HepG2 (cell line): ENCODE data around the gene DRD1. TPM values are rescaled to one million over a fixed set of nuclear protein-coding genes. Genes with fewer than 3 reads are reported as not detected.

Experiments
- ATAC-seq: fragments of 200-7000 bp; cut with Tn5 transposase; 3 replicates; pipeline ENCODE4 v1.9.1; 2020; ENCODE audit warnings: mild to moderate bottlenecking, moderate library complexity
- BruUV-seq: library from RNA; stranded (reverse); fragments of 400-500 nt; replicated peaks from 2 replicates; lab custom pipeline; 2021; lab: Mats Ljungman, UMichigan
- CTCF ChIA-PET: fragments of 300-600 bp; formaldehyde crosslinking; extraction: SDS; loops from one replicate; lab custom pipeline; 2021; ENCODE audit warnings: low total read pairs, inconsistent platforms, low intra/inter-chr PET ratio; lab: Yijun Ruan, JAX
- POLR2A ChIA-PET: fragments of 350-600 bp; sonication (Branson Sonifier 250); formaldehyde crosslinking; loops from one replicate; lab custom pipeline; 2020; ENCODE audit warnings: antibody characterized with exemption, inconsistent platforms; lab: Yijun Ruan, JAX
- DNase-seq: peaks from one replicate; pipeline ENCODE4 v3.0.0-alpha.2; 2015; ENCODE audit warnings: low spot score
- FAIRE-seq: peaks from 3 replicates; lab custom pipeline; 2011; peaks lifted over from hg19 to GRCh38; lab: Jason Lieb, UNC
- H2AFZ ChIP-seq: one replicate; pipeline ENCODE4 v1.6.1; 2011; ENCODE audit warnings: low read length, inconsistent platforms
- H3K27ac ChIP-seq: fragments of 300-600 bp; 3 replicates; pipeline ENCODE4 v1.8.0; 2011; ENCODE audit warnings: mixed run types, mild to moderate bottlenecking, mixed read lengths, low read length, inconsistent platforms; ENCODE audit not compliant: insufficient read depth; ENCODE audit errors: extremely low read length
- H3K27me3 ChIP-seq, 2 experiments: fragments of 200-600 bp in 1 of 2; 2 replicates in 1 of 2; 3 replicates in 1 of 2; pipeline versions ENCODE4 v1.6.0 to v1.8.0; 2011; ENCODE audit warnings: low read length in 2 of 2, mild to moderate bottlenecking in 2 of 2, moderate library complexity in 2 of 2, inconsistent platforms in 1 of 2; ENCODE audit not compliant: insufficient read depth in 2 of 2, control insufficient read depth in 1 of 2
- H3K36me3 ChIP-seq, 2 experiments: fragments of 200-600 bp in 1 of 2; replicated peaks in 1 of 2; 2 replicates in 1 of 2; 3 replicates in 1 of 2; pipeline versions ENCODE4 v1.5.1 to v1.8.0; 2011; ENCODE audit warnings: low read length in 2 of 2, inconsistent platforms in 1 of 2; ENCODE audit not compliant: insufficient read depth in 2 of 2, control insufficient read depth in 1 of 2
- H3K4me1 ChIP-seq: 2 replicates; pipeline ENCODE4 v1.5.1; 2012; ENCODE audit warnings: low read length, inconsistent platforms; ENCODE audit not compliant: insufficient read depth
- H3K4me2 ChIP-seq: 2 replicates; pipeline ENCODE4 v1.6.0; 2011; ENCODE audit warnings: low read depth, low read length, inconsistent platforms
- H3K4me3 ChIP-seq, 3 experiments: fragments of 200-600 bp in 1 of 3; sonication (generic), shearing (Covaris generic) in 1 of 3; replicated peaks in 1 of 3; 2 replicates each; pipeline ENCODE4 v1.5.1; 2011 to 2016; ENCODE audit warnings: low read length in 3 of 3, inconsistent platforms in 2 of 3, low read depth in 2 of 3, mild to moderate bottlenecking in 2 of 3, control low read depth in 1 of 3, mixed read lengths in 1 of 3; ENCODE audit not compliant: insufficient read depth in 1 of 3
- H3K79me2 ChIP-seq: one replicate; pipeline ENCODE4 v1.6.1; 2011; ENCODE audit warnings: low read length, inconsistent platforms; ENCODE audit not compliant: insufficient read depth
- H3K9ac ChIP-seq: 2 replicates; pipeline ENCODE4 v1.6.0; 2011; ENCODE audit warnings: mild to moderate bottlenecking, low read depth, low read length, inconsistent platforms; ENCODE audit not compliant: insufficient read depth
- H3K9me3 ChIP-seq: 2 replicates; pipeline ENCODE4 v1.5.1; 2012; ENCODE audit warnings: mild to moderate bottlenecking, low read length
- H4K20me1 ChIP-seq: 2 replicates; pipeline ENCODE4 v1.6.0; 2011; ENCODE audit warnings: inconsistent platforms, mild to moderate bottlenecking, low read length, moderate library complexity; ENCODE audit not compliant: insufficient read depth
- ATF7 ChIP-seq, 2 experiments: fragments of 450-650 bp in 1 of 2; sonication (generic) in 1 of 2; formaldehyde crosslinking in 1 of 2; IDR thresholded peaks; 2 replicates each; pipeline versions ENCODE4 v1.4.0 to v1.6.1; 2016 to 2020; ENCODE audit warnings: antibody characterized with exemption in 1 of 2, mild to moderate bottlenecking in 1 of 2, missing genetic modification reagents in 1 of 2
- ETV6 ChIP-seq: sonication (generic); formaldehyde crosslinking; conservative IDR thresholded peaks from 2 replicates; pipeline ENCODE4 v1.4.0; 2020; ENCODE audit warnings: missing genetic modification reagents
- FIP1L1 ChIP-seq: fragments of 200-400 bp; formaldehyde crosslinking; IDR thresholded peaks from 2 replicates; pipeline ENCODE4 v1.6.1; 2018; ENCODE audit warnings: low read depth, mild to moderate bottlenecking, low read length, moderate library complexity, borderline replicate concordance; ENCODE audit not compliant: insufficient read depth
- HDAC2 ChIP-seq: sonication (generic); formaldehyde crosslinking; IDR thresholded peaks from 2 replicates; pipeline ENCODE4 v1.4.0; 2020; ENCODE audit warnings: missing genetic modification reagents
- MTF2 ChIP-seq: sonication (generic); formaldehyde crosslinking; IDR thresholded peaks from 2 replicates; pipeline ENCODE4 v1.5.0; 2020; ENCODE audit warnings: missing genetic modification reagents, borderline replicate concordance
- NR2C2 ChIP-seq: sonication (generic); formaldehyde crosslinking; IDR thresholded peaks from 2 replicates; pipeline ENCODE4 v1.4.0; 2020; ENCODE audit warnings: missing genetic modification reagents, mild to moderate bottlenecking, moderate library complexity, borderline replicate concordance
- SIN3A ChIP-seq: IDR thresholded peaks from 2 replicates; pipeline ENCODE4 v1.6.1; 2011; ENCODE audit warnings: low read depth, mild to moderate bottlenecking, control low read depth, low read length, borderline replicate concordance
- SIX1 ChIP-seq: sonication (generic); formaldehyde crosslinking; IDR thresholded peaks from 2 replicates; pipeline ENCODE4 v1.4.0; 2020; ENCODE audit warnings: missing genetic modification reagents, borderline replicate concordance
- TARDBP ChIP-seq: sonication (generic); formaldehyde crosslinking; IDR thresholded peaks from 2 replicates; pipeline ENCODE4 v1.8.0; 2022; ENCODE audit warnings: mild to moderate bottlenecking, missing genetic modification reagents
- WGBS: methylation state at CpG from one replicate; pipeline ENCODE4 v1.1.6; 2017; ENCODE audit warnings: low lambda C conversion rate; 5-methylcytosine and 5-hydroxymethylcytosine counted together
- in situ Hi-C: cut with HindIII; loops from 2 replicates; pipeline ENCODE4 v1.10.0; 2017; ENCODE audit warnings: low pct_unique_long_range_greater_than_20kb; ENCODE audit not compliant: extremely low pct_ligation_motif_present
- intact Hi-C: fragments of 100-400 bp; cut with micrococcal nuclease; formaldehyde crosslinking; loops from one replicate; pipeline ENCODE4 v1.10.0; 2022; ENCODE audit not compliant: unreplicated experiment
- polyA plus RNA-seq, 8 experiments: library from polyadenylated mRNA; depleted of rRNA in 3 of 8; stranded (reverse) in 7 of 8; unstranded in 1 of 8; fragments of >200 nt; fragmentation: Illumina TruSeq in 4 of 8; extraction: Trizol in 4 of 8; gene quantifications; 2 replicates each; pipeline versions ENCODE4 v1.2.1 to v1.2.3, GENCODE V29; 2011 to 2016; ENCODE audit warnings: low read depth in 4 of 8, missing spikeins in 1 of 8, mixed read lengths in 1 of 8; ENCODE audit not compliant: insufficient read depth in 1 of 8
- total RNA-seq, 5 experiments: library from RNA; depleted of rRNA; stranded (reverse); fragments of >200 nt; fragmentation: Illumina TruSeq; extraction: Trizol; gene quantifications; 2 replicates each; pipeline ENCODE4 v1.2.3, GENCODE V29; 2016; ENCODE audit warnings: low read depth in 1 of 5
- TF ChIP-seq, protein P1 (sequence below), 2 experiments: IDR thresholded peaks; 2 replicates each; pipeline ENCODE4 v1.6.1; 2011 to 2012; ENCODE audit warnings: low read length in 2 of 2, borderline replicate concordance in 1 of 2, low read depth in 1 of 2, mild to moderate bottlenecking in 1 of 2, moderate library complexity in 1 of 2

DRD1 gene
- total and polyA plus RNA-seq, 2 of the 13 experiments (the other 11 are each of a cell fraction or from before 2014, with no cell fraction given), result not detected

DNA sequence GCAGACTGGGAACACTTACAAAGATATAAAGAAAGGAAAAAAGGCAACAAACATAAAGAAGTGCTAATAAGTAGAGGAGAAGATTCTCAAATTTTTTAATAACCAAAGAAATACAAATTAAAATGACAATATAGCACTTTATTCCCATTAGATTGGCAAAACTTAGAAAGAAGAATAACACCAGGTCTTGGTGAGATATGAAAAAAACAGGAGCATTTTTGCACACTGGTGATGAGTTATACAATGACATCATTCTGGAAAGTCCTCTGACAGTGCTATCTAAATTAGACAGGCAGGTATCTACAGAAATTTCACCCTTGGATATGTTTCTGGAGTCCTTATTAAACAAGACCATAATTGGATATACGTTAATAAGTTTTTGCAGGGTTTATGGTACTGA is 24.9 kb upstream of the DRD1 start:
- H3K36me3 ChIP-seq, result no peaks in the 10 kb centered on the region
- H3K4me1 ChIP-seq, result peaks cover 18% of the 10 kb centered on the region
- TF ChIP-seq ATF7 (IDR thresholded peaks at IDR 0.05) (peak; percentile 57; the same call in 1 of the 2 replicates), ATF7 (CRISPR knock-in tag; IDR thresholded peaks at IDR 0.05) (no peak), MTF2 (CRISPR knock-in tag) (no peak)
- H3K27ac ChIP-seq, result no peak overlapping the region
- H3K4me2 ChIP-seq, result no peak overlapping the region
- no peaks in the 10 kb centered on the region; the same call in 1 of the 2 replicates for H4K20me1 ChIP-seq
- FAIRE-seq (no peak), DNase-seq (no peak), ATAC-seq (no peak)
- ChIA-PET CTCF (no interaction called here), POLR2A (no interaction called here)
- H3K9me3 ChIP-seq, result no peaks in the 10 kb centered on the region
- peaks cover 3 to 25% of the 10 kb centered on the region in 2 experiments; a peak in 3 of 5 replicates for H3K27me3 ChIP-seq
- BruUV-seq, result no TSS peak
- H3K4me3 ChIP-seq, result no peak overlapping the region
- intact Hi-C loops (loop anchor here (10.0 kb wide), 1 partner anchor 246 kb away; no protein-coding TSS in a partner anchor), in situ Hi-C loops (no loop called here)
- WGBS, result 25% methylated on average over 1 of the region's 1 CpG
- no peak overlapping the region for H3K9ac ChIP-seq
- H2AFZ ChIP-seq, result no peak overlapping the region
- no peaks in the 10 kb centered on the region for H3K79me2 ChIP-seq

DNA sequence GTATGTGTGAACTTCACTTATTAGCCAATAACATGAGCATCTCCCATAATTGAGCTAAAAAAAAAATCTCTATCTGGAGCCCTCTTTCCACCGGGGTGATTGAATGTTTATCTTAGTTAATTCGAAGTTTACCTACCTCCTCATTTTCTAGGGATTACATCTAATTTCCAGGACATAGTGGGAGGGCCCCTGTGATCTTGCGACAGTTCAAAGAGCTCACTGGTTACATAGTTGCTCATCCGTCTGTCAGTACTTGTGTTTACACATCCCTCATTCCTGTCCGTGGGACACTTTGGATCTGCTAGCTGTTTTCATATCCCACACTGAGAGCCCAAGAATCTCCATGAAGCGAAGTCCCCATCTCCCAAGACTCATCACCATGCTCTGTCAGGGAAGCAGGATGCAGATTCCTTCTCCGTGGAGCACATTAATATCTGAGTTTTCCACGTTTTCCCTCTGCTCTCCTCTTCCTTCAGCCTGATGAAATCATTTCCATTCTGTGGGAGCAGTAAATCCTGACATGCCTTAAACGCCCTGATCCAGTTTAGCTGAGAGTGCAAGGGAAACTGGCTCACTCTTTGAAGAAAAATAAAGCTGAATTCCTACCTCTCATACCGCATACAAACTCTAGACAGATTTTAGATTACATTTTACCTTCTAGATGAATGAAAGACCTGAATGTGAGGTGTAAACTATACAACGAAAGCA is 24.2 kb upstream of the DRD1 start:
- Histone ChIP-seq H3K36me3 (no peaks in the 10 kb centered on the region), H3K79me2 (no peaks in the 10 kb centered on the region), H3K27ac (no peak overlapping the region), H3K4me3 (no peak overlapping the region), H3K27me3 (peaks cover 3 to 31% of the 10 kb centered on the region in 2 experiments; a peak in 3 of 5 replicates), H3K9ac (no peak overlapping the region), H3K4me2 (no peak overlapping the region), H2AFZ (no peak overlapping the region), H3K9me3 (no peaks in the 10 kb centered on the region), H4K20me1 (no peaks in the 10 kb centered on the region; the same call in 1 of the 2 replicates), H3K4me1 (peaks cover 18% of the 10 kb centered on the region)
- ChIA-PET CTCF (no interaction called here), POLR2A (interaction anchor here (1.1 to 2.2 kb wide), 3 partner anchors 9 to 11 kb away, joined by 4 to 7 read pairs (median 4); partner anchors contain the start of gene SFXN1)
- intact Hi-C loops (loop anchor here (10.0 kb wide), 1 partner anchor 247 kb away; no protein-coding TSS in a partner anchor), in situ Hi-C loops (no loop called here)
- DNase-seq, result peak; percentile 83
- peak; percentile 89 for ATAC-seq
- no TSS peak for BruUV-seq
- WGBS, result 7% methylated on average over 11 of the region's 11 CpGs
- peak; percentile 68 for FAIRE-seq
- TF ChIP-seq HDAC2 (CRISPR knock-in tag) (peak; percentile 83), ETV6 (CRISPR knock-in tag) (no peak), FIP1L1 (no peak), NR2C2 (CRISPR knock-in tag) (no peak), TARDBP (CRISPR knock-in tag) (peak; percentile 77; the same call in 1 of the 2 replicates), SIN3A (no peak), SIX1 (peak; percentile 65; the same call in 1 of the 2 replicates)
- TF ChIP-seq, protein P1, sequence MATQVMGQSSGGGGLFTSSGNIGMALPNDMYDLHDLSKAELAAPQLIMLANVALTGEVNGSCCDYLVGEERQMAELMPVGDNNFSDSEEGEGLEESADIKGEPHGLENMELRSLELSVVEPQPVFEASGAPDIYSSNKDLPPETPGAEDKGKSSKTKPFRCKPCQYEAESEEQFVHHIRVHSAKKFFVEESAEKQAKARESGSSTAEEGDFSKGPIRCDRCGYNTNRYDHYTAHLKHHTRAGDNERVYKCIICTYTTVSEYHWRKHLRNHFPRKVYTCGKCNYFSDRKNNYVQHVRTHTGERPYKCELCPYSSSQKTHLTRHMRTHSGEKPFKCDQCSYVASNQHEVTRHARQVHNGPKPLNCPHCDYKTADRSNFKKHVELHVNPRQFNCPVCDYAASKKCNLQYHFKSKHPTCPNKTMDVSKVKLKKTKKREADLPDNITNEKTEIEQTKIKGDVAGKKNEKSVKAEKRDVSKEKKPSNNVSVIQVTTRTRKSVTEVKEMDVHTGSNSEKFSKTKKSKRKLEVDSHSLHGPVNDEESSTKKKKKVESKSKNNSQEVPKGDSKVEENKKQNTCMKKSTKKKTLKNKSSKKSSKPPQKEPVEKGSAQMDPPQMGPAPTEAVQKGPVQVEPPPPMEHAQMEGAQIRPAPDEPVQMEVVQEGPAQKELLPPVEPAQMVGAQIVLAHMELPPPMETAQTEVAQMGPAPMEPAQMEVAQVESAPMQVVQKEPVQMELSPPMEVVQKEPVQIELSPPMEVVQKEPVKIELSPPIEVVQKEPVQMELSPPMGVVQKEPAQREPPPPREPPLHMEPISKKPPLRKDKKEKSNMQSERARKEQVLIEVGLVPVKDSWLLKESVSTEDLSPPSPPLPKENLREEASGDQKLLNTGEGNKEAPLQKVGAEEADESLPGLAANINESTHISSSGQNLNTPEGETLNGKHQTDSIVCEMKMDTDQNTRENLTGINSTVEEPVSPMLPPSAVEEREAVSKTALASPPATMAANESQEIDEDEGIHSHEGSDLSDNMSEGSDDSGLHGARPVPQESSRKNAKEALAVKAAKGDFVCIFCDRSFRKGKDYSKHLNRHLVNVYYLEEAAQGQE (IDR thresholded peaks at IDR 0.05; ENCODE audit: borderline replicate concordance in 1 of 2, low read depth in 1 of 2, low read length in 2 of 2), result peak in 1 of 2 experiments; percentile 76; a peak in 1 of 4 replicates
